ENCODE results near the gene ADCY3.

The ADCY3 gene

DNA sequence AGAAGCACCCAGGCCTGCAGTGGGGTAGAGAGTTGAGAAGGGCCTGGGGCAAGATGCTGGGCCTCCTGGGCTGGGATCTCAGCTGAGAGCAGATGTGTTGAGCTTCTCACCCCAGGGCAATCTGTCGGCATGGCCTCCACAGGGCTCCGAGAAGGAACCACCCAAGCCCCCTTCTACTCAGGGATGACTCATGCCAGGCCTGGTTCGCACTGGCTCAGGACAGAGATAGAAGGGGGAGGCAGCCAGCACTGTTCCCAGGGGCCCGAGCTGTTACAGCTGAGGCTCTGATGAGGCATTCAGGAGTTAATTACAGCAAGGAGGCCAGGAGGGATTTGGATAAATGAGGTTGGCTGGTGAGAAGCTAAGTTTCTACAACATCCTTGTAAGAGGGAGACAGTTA, 64.3 kb downstream of the ADCY3 start:
- DNase-seq (ENCODE audit: extremely low spot score, insufficient read length, low read depth) (no peak), FAIRE-seq (no peak)

DNA sequence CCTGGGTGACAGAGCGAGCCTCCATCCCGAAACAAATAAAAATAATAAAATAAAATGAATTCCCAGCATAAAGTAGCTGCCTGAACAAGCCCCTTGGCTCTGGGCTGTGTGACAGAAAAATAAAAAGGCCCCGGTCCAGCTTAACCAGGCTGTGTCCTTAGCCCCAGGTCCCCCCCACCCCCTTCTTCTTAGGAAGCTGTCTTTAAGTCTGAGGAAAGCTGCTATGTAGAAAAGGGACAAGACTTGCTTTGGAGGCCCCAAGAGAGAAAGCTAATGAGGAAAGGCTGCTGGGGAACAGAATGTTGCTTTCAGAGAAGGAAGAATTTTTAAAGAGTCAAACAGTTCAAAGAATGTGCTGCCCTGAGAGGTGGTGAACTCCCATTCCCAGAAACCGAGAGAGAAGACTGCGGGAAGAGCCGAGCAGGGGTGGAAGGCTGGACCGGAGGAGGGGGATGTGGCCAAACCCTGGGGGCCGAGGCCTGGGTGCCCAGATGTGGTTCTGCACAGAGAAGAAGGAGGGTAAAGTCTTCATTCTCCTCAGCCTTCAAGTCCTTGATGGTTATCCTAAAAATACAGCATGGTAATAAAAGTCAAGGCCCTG, 64.9 kb downstream of the ADCY3 start:
- DNase-seq (ENCODE audit: extremely low spot score, insufficient read length, low read depth) (no peak), FAIRE-seq (no peak)

DNA sequence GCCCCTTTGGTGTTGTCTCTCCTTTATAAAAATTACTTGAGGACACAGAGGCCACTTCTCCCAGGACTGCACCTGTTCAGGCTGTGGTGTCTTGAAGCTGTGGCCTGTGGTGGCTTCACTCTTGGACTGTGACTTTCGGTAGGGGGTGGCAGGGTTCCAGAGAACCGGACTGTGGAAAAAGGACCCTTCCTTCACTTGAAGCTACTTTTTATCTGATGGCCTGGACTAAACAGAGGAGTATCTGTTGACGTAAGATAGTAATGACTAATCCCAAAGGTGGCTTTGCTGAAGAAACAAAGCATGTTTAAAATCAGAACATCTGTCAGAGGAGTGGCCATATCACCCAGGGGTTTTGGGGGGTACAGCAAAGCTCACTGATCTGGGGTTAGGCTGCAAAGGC, 66.0 kb downstream of the ADCY3 start:
- FAIRE-seq: no peak
- DNase-seq (ENCODE audit: extremely low spot score, insufficient read length, low read depth): no peak

DNA sequence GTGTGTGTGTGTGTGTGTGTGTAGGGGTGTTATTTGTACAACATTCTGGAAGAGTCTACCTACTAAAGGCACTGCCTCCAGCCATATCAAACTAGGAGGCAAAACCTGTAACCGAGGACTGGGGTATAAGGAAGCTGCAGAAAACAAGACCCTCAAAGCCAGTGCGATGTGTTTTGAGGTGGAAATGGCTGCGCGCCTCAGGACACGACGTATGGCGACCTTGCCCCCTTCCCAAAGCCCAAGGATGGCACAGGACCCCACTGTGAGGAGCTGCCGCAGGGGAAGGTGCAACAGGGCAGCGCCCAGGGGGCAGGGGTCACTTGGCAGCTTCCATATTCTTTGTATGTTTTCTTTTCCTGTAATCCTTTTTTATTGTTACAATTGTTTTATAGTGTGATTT, 67.0 kb downstream of the ADCY3 start:
- no peak for FAIRE-seq

DNA sequence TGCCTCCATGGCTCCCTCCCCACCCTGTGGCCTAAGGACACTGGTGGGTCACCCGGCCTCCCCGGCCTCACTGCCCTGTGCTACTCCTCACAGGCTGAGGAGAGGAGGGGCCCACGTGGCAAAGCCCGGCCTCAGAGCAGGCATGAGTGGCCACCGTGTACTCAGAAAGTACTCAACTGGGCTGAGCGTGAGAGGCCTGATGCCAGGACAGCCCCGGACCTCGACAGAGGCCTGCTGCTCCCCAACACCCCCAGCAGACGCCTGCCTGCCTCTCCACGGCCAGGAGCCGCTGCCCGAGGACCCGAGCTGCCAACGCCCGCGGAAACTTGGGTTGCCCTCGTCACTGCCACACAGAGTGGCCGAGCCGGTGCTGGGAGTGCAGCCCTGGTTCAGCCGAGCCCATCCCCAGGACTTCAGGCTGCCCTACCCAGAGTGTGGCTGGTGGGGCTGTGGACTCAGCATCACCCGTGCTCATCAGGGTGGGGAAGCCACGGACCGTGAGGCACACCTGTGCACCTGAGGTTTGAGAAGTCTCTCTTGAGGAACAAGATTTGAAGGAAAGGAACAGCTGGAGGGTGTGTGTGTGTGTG, 67.5 kb downstream of the ADCY3 start:
- no peak for FAIRE-seq
- DNase-seq (ENCODE audit: extremely low spot score, insufficient read length, low read depth): no peak

More for the DNA sequence above, 67.0 kb downstream of the ADCY3 start:
- DNase-seq (ENCODE audit: extremely low spot score, insufficient read length, low read depth): no peak

DNA sequence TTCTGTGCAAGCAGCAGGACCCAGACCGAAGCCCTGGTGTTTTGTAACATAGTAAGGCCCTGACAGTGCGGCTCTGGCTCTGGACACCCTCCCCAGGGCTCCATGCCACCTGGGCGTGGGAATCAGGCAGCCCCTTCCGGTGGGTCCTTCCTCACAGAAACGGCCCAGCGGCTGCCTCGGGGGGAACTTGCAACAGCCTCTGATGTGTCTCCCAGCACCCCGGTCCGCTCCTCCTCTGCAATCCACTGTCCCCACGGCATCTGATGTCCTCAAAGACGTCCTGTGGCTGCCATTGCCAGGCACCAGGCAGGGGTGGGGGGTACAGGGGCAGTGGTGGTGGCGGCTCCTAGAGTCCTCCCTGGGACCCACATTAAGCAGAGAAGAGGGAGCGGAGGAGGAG, 68.0 kb downstream of the ADCY3 start:
- DNase-seq (ENCODE audit: extremely low spot score, insufficient read length, low read depth) (no peak), FAIRE-seq (no peak)

DNA sequence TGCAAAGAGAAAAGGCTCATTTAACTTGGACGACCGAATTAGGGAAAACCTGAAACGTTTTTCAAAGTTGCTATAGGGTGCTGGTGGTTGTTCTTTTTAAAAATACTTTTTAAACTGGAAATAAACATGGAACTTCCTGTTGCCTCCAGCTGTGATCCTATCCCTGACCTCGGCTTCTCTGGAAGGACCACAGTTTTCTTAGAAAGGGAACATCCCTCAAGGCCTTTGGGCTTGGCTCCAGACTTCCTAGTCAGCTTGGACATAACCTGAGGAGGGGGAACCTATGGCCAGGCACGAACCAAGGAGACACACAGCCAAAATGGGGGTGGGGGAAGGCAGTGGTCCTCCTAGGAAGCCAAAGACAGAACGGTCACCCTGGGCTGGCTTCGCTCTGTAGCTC, 69.1 kb downstream of the ADCY3 start:
- no peak for DNase-seq (ENCODE audit: extremely low spot score, insufficient read length, low read depth)
- FAIRE-seq: no peak

DNA sequence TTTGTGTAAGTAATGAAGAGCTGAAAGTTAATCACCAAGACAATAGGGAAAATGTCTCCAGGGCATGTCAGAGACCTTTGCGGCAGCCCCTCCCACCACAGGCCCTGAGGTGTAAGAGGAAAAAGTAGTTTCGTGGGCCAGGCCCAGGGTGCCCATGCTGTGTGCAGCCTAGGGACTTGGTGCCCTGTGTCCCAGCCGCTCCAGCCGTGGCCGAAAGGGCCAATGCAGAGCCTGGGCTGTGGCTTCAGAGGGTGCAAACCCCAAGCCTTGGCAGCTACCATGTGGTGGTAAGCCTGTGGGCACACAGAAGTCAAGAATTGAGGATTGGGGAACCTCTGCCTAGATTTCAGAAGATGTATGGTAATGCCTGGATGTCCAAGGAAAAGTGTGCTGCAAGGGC, 74.3 kb downstream of the ADCY3 start:
- no peak for DNase-seq (ENCODE audit: extremely low spot score, insufficient read length, low read depth)
- FAIRE-seq: no peak

DNA sequence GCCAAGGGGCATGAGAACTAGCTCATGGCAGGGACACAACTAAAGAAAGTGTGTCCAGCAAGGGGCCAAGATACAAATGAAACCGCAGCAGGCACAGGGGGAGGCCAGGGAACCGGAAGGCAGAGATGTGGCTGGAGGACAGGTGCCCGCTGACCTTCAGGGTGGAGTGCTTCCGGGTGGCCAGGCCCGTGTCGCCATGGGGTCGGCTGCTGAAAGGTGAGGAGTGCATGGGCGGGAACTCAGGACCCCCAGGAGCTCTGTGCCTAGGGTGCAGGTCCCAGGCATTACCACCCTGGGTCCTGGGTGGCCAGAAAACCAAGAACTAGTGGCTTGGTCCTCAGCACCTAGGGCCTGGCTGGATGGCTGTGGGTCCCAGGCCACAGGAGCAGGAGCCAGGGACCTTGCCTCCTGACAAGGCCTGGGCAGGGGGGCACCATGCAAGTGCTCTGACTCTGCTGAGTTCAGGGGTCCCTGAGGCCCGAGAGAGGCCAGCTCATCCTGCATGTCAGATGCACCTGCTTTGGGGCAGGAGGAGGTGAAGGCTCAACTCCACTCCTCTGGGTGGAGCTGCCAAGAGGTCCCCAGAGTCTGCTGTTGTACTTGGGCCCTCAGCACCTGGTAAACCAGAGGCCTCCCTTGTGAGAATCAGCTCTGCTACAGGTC, 75.9 kb downstream of the ADCY3 start:
- FAIRE-seq (no peak), DNase-seq (ENCODE audit: extremely low spot score, insufficient read length, low read depth) (no peak)

DNA sequence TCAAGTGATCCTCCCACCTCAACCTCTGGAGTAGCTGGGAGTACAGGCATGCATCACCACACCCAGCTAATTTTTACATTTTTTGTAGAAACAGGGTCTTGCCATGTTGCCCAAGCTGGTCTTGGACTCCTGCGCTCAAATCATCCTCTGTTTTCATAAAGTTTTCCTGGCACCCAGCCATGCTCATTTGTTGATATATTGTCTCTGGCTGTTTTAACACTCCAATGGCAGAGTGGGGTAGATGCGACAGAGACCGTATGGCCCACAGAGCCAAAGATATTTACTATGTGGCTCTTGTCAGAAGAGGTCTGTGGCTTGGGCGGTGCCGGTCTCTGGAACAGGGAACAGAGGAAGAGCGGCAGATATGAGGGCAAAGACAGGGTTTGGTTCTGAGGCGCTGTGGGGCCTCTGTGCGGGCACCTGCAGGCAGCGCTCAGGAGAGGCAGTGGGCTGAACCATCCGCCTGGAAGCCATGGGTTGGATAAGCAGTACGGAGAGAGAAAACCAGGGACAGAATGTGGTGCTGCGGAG, 76.6 kb downstream of the ADCY3 start:
- DNase-seq (ENCODE audit: extremely low spot score, insufficient read length, low read depth) (no peak), FAIRE-seq (no peak)

DNA sequence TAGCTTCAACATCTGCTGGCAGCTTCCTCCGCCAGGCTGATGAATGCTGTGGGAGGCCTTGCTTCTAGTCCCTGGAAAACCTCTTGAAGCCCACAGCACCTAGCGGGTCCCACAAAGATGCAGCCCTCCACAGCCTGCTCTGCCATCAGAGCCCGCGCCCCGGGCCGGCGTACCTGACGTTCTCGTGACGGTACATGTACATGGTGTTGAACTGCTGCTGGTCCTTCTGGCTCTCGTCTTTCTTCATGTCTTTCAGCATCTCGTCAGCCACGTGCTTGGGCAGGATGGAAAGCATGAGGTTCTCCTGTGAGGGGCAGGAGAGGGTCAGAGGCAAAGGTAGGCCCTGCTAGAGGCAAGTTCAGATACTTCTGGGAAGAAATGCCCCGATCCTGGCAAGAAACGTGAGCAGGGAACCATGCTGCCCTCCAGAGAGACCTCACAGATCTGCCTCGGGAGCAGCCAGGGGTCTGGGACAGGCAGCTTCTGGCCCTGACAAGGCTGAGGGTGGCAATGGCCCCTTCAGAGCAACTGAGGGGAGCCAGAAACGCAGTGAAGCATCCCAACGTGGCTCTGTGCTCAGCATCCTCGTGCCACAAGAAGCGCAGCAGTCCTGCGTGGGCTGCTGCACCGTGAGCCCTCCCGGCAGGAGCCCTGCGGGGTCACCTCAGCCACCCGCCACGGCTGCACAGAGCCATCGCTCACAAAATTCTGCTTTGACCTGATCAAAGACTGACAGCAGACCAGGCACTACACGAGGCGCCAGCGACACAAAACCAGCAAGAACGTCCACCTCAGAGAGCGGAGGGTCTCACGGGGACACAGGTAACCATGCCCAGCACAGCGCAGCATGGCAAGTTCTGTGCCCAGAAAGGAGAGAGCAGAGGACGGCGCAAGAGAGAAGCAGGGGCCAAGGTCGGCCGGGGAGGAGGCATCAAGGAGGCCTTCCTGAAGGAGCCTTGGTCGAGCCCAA, 77.7 kb downstream of the ADCY3 start:
- FAIRE-seq (no peak), DNase-seq (ENCODE audit: extremely low spot score, insufficient read length, low read depth) (no peak)

DNA sequence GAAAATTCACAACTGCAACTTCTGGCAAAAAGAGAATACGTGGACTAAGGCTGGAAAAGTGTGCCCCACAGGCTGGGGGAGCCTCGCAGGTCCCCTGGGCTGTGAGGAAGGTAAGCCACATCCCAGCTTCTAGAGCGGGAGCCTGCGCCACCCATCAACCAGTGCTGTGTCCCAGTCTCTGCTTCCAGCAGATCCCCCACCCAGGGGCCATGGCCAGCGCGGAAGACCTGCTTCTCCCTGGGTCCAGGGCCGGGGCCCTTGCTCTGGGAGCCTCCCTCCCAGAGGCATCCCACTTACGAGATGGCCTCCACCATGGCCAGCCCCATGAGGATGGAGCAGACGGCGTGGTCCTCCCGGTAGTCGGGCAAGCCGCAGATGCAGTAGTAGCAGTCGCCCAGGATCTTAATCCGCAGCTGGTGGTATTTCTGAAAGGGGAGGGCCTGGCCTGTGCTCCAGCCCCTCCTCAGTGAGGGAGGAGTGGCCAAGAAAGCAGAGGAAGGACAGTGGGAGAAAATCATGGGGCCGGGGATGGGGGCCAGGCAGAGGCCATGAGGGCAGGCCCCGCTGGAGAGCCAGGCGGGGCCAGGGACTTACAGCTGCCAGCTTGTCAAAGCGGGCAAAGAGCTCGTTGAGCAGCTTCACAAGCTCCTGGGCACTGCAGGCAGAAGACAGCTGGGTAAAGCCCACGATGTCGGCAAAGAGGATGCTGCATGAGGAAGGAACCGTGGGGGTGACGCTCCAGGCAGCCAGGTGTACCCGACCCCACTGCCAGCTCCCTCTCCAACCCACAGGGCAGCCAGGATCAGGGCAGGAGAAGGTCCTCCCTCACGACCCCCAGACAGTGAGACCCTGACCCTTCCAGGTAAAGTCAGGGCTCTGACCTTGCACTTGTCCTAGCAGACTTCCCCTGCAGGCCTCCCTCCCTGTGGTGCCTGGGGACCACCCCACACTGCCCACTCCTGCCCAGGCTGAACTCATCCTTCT, 78.8 kb downstream of the ADCY3 start:
- no peak for FAIRE-seq
- DNase-seq (ENCODE audit: extremely low spot score, insufficient read length, low read depth): no peak

DNA sequence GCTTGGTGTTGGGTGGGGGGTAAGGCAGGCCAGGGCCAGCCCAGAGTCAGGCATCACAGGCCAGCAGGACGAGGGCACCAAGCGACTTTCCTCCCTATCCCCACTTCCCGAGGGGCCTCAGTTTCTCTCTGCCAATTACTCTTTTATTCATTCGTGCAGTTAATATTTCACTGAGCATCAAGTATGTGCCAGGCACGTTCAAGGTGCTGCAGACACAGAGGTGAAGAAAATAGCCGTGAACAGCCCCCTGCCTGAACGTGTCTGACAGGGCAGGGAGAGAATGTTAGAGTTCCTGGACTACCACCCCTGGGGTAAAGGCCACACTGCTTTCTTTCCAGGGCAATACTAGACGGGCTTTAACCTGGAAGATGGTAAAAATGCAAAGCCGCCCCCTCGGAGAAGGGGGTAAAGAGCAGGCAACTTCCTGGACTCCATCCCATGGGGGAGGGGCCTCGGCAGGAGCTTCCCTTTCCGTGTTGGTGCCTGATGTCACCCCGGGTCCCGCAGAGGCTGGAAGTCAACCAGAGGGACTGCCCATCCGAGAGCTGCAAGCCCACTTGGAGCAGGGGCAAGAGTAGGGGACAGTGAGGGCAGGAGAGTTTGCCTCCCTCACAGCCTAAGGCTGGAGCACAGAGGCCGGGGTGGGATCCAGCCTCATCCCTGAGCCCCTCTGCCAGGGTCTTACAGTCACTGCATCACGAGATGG, 79.7 kb downstream of the ADCY3 start:
- DNase-seq (ENCODE audit: extremely low spot score, insufficient read length, low read depth): no peak
- FAIRE-seq: no peak

DNA sequence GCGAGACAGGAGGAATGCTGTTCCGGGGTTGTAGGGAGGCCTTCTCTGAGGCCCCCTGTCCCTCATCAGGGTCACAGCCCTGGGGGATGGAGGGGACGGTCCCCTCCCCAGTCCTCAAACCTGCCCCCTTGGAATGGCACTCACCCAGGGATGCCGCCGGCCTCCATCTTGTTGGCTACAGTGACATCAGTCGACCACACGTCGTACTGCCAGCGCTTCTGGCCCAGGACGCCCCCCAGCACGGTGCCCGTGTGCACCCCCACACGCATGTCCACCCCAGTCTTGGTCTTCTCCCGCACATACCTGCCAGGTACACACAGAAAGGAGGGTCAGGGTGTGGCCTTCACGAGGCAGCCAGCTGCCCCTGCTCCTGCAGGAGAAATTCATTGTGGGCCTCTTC, 80.3 kb downstream of the ADCY3 start:
- FAIRE-seq: no peak
- DNase-seq (ENCODE audit: extremely low spot score, insufficient read length, low read depth): no peak

DNA sequence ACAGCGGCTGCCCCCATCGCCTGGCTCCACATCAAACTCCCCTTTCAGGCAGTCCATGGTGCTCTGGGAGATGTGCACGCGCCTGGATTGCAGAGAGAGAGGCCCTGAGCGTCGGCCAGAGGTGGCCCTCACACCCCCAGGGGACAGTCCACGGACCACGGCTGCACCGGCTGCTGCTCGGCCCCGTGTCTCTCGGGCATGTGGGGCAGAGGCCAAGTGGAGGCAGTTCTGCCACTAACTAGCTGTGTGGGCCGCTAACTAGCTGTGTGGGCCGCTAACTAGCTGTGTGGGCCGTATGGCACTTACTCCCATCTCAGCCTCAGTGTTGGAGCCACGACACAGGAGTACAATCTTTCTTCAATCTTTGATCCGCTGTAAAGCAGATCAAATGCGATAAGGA, 81.5 kb downstream of the ADCY3 start:
- no peak for FAIRE-seq
- no peak for DNase-seq (ENCODE audit: extremely low spot score, insufficient read length, low read depth)

DNA sequence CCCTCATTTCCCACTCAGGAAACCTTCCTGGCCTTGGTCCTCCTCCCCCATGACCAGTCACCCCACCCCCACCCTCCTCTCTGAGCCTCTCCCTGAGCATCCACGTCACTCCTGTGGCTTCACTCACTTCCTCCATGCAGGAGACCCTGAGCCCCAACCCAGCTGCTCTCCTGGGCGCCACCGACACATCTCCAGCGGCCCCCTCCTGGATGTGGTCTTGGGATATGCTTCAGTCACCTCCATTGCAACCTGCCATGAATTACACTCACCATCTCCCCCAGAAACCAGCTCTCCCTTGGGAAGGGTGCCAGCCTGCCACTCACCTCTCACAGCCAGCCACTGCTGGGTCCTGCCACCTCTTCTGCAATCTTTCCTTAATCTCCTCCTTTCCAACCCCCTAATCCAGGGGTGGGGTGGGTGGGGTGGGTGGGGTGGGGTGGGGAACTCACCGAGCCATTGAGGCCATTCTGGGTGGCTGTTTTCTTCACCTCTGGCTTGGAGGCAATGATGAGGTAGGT, 82.0 kb downstream of the ADCY3 start:
- no peak for DNase-seq (ENCODE audit: extremely low spot score, insufficient read length, low read depth)
- FAIRE-seq: no peak

DNA sequence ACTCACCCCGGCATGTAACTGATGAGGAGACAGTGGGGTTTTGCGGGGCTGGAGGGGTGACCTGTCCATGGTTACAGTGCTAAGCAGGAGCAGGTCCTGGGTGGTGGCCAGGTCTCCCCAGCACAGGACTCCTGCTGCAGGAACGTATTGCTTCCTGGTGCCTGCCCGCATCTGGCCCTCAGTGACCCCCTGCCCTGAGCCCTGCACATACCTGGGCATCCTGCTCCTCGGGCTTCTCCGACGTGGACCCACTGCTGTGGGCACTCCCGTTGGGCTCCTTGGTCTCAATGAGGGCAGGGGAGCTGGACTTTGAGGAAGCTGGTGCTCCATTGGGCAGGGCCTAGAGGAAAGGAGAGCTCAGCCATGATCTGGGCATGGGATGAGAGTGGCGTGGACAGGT, 83.3 kb downstream of the ADCY3 start:
- FAIRE-seq (no peak), DNase-seq (ENCODE audit: extremely low spot score, insufficient read length, low read depth) (no peak)

DNA sequence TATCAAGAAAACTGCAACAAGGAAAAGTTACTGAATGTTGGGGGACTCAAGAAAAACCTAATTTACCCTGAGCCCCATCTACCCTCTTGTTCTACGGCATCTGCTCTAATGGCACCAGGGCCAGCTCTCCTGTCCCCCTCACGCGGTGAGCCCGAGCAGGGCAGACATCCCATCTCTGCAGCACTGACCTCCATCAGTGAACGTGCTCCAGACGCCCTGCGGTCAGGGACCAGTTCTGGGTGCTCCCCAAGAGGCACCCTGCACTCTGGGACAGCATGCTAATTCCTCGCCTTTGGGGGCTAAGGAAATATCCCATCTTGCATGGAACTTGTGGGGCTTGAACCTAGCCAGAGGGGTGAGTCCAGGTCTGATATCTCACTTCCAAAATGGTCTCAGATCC, 83.8 kb downstream of the ADCY3 start:
- FAIRE-seq: no peak

More for the DNA sequence above, 83.8 kb downstream of the ADCY3 start:
- no peak for DNase-seq (ENCODE audit: extremely low spot score, insufficient read length, low read depth)

All from GM18507 (cell line).